Measurements from ENCODE around the gene C10orf90.

DNA sequence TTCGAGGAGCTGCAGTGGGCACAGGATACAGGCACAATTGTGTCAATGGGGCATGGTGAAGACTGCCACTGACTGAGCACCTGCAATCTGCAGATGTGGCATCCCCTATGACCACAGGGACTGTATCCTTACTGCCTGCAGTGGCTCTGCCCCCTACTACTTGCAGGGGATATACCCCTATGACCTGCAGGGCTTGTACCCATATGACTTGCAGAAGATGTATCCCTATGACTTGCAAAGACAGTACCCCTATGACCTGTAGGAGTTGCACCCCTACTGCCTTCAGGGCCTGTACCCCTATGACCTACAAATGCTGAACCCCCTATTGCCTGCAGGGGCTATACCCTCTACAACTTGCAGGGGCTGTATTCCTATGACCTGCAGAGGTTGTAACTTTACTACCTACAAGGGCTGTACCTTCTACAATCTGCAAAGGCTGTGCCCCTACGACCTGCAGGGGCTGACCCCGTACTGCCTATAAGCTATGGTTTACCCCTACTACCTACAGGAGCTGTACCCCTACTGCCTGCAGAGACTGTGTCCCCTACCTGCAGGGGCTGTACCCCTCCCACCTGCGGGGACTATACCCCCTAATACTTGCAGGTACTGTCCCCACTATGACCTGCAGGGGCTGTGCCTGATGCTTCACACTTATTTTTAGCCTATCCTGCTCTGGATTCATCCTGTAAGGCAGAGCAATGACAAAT is 216.3 kb downstream of the C10orf90 start:
- TF ChIP-seq, protein P1, sequence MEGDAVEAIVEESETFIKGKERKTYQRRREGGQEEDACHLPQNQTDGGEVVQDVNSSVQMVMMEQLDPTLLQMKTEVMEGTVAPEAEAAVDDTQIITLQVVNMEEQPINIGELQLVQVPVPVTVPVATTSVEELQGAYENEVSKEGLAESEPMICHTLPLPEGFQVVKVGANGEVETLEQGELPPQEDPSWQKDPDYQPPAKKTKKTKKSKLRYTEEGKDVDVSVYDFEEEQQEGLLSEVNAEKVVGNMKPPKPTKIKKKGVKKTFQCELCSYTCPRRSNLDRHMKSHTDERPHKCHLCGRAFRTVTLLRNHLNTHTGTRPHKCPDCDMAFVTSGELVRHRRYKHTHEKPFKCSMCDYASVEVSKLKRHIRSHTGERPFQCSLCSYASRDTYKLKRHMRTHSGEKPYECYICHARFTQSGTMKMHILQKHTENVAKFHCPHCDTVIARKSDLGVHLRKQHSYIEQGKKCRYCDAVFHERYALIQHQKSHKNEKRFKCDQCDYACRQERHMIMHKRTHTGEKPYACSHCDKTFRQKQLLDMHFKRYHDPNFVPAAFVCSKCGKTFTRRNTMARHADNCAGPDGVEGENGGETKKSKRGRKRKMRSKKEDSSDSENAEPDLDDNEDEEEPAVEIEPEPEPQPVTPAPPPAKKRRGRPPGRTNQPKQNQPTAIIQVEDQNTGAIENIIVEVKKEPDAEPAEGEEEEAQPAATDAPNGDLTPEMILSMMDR (IDR thresholded peaks at IDR 0.05): no peak
- TF ChIP-seq EZH2phosphoT487 (IDR thresholded peaks at IDR 0.05) (no peak), EZH2 (IDR thresholded peaks at IDR 0.05) (no peak)

Measured in neural progenitor cell (in vitro differentiated cells).